ENCODE results near the gene GABRR3.

Gene GABRR3

GRCh38 chr3:97967966-97968365 lies 67.1 kb downstream of the GABRR3 start:
- peaks cover 9% of the 10 kb centered on the region for H3K36me3 ChIP-seq (ENCODE audit: insufficient read depth, low read length)
- H3K9me3 ChIP-seq (replicated peaks; ENCODE audit: low read length) = no peaks in the 10 kb centered on the region
- no peak overlapping the region for H3K9ac ChIP-seq (ENCODE audit: low read depth, low read length)
- H3K4me3 ChIP-seq (ENCODE audit: low read length) = no peak overlapping the region
- no peaks in the 10 kb centered on the region for H3K27me3 ChIP-seq (ENCODE audit: control insufficient read depth, insufficient read depth, low read length)
- H3K4me2 ChIP-seq (ENCODE audit: low read length) = no peak overlapping the region
- H3K4me1 ChIP-seq (ENCODE audit: control insufficient read depth, insufficient read depth, low read length) = peaks cover 17% of the 10 kb centered on the region

- H3K4me3 ChIP-seq (ENCODE audit: low read length) = no peak overlapping the region
- H3K4me2 ChIP-seq (ENCODE audit: low read length) = no peak overlapping the region
- peaks cover 34% of the 10 kb centered on the region for H3K36me3 ChIP-seq (ENCODE audit: insufficient read depth, low read length)
- H3K9me3 ChIP-seq (replicated peaks; ENCODE audit: low read length) = no peaks in the 10 kb centered on the region
- peaks cover 8% of the 10 kb centered on the region for H3K4me1 ChIP-seq (ENCODE audit: control insufficient read depth, insufficient read depth, low read length)
- H3K27me3 ChIP-seq (ENCODE audit: control insufficient read depth, insufficient read depth, low read length) = no peaks in the 10 kb centered on the region
- no peak overlapping the region for H3K9ac ChIP-seq (ENCODE audit: low read depth, low read length)
Measured at GRCh38 chr3:97960993-97961766, 73.9 kb downstream of the GABRR3 start.

DNA sequence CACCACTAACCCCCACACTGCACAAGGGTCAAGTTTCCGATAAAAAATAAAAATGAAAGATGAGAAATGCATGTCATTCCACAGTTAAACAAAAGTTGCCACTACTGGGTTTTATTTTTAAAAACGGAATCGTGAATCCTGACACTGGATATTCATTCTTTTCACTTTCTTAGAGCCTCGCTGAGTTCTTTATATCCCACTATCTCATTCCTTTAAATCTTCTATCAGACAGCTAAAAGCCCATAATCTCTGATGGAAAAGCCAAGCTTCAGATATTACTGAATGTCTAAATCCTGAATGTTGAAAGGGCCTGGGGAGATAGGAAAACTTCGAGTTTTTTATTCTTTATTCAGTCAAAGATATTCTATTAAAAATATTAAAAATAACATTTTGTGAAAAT lies 74.6 kb downstream of the GABRR3 start:
- peaks cover 34% of the 10 kb centered on the region for H3K36me3 ChIP-seq (ENCODE audit: insufficient read depth, low read length)
- H3K27me3 ChIP-seq (ENCODE audit: control insufficient read depth, insufficient read depth, low read length) = no peaks in the 10 kb centered on the region
- H3K4me2 ChIP-seq (ENCODE audit: low read length) = no peak overlapping the region
- no peak overlapping the region for H3K4me3 ChIP-seq (ENCODE audit: low read length)
- peaks cover 8% of the 10 kb centered on the region for H3K4me1 ChIP-seq (ENCODE audit: control insufficient read depth, insufficient read depth, low read length)
- no peaks in the 10 kb centered on the region for H3K9me3 ChIP-seq (replicated peaks; ENCODE audit: low read length)
- H3K9ac ChIP-seq (ENCODE audit: low read depth, low read length) = no peak overlapping the region

DNA sequence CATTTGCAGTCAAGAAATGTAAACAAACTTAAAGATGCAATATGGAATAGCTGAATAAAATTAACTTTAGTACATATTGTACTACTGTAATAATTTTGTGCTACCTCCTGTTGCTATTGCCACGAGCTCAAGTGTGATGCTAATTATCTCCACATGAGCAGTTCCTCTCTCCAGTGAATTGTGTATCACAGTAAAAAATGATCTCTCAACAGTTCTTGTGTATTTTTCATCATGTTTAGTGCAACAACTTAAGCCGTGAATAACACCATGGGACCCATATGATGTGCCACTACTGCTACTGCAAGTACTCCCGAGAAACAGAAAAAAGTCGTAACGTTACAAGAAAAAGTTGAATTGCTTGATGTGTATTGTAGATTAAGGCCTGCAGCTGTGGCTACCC lies 75.2 kb downstream of the GABRR3 start:
- Histone ChIP-seq H3K36me3 (ENCODE audit: insufficient read depth, low read length) (peaks cover 34% of the 10 kb centered on the region), H3K4me3 (ENCODE audit: low read length) (no peak overlapping the region), H3K4me1 (ENCODE audit: control insufficient read depth, insufficient read depth, low read length) (peaks cover 8% of the 10 kb centered on the region), H3K9ac (ENCODE audit: low read depth, low read length) (no peak overlapping the region), H3K4me2 (ENCODE audit: low read length) (no peak overlapping the region), H3K9me3 (replicated peaks; ENCODE audit: low read length) (no peaks in the 10 kb centered on the region), H3K27me3 (ENCODE audit: control insufficient read depth, insufficient read depth, low read length) (no peaks in the 10 kb centered on the region)

DNA sequence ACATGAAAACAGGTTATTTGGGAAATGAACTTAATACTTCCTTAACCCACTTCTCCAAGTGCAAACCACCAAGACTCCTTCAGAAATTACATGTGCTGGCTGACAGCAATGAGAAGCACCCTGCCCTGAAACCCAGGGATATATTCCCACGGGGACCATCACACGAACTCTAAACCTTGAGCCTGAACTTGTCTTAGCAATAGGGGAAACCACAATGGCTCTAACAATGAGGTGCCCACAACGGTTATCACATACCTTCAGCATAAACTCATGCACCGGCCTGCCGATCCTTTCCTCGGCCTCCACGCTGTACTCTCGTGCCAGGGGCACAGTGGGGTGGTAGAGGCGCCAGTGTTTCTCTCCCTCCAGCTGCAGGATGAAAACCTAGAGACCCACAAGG lies 76.3 kb downstream of the GABRR3 start:
- peaks cover 39% of the 10 kb centered on the region for H3K36me3 ChIP-seq (ENCODE audit: insufficient read depth, low read length)

GRCh38 chr3:97958396-97958795 lies 76.7 kb downstream of the GABRR3 start:
- H3K9me3 ChIP-seq (replicated peaks; ENCODE audit: low read length) = no peaks in the 10 kb centered on the region

More for the DNA sequence above, 76.3 kb downstream of the GABRR3 start:
- no peaks in the 10 kb centered on the region for H3K9me3 ChIP-seq (replicated peaks; ENCODE audit: low read length)
- no peak overlapping the region for H3K9ac ChIP-seq (ENCODE audit: low read depth, low read length)
- H3K4me1 ChIP-seq (ENCODE audit: control insufficient read depth, insufficient read depth, low read length) = peaks cover 8% of the 10 kb centered on the region
- no peak overlapping the region for H3K4me2 ChIP-seq (ENCODE audit: low read length)
- H3K4me3 ChIP-seq (ENCODE audit: low read length) = no peak overlapping the region
- H3K27me3 ChIP-seq (ENCODE audit: control insufficient read depth, insufficient read depth, low read length) = no peaks in the 10 kb centered on the region

DNA sequence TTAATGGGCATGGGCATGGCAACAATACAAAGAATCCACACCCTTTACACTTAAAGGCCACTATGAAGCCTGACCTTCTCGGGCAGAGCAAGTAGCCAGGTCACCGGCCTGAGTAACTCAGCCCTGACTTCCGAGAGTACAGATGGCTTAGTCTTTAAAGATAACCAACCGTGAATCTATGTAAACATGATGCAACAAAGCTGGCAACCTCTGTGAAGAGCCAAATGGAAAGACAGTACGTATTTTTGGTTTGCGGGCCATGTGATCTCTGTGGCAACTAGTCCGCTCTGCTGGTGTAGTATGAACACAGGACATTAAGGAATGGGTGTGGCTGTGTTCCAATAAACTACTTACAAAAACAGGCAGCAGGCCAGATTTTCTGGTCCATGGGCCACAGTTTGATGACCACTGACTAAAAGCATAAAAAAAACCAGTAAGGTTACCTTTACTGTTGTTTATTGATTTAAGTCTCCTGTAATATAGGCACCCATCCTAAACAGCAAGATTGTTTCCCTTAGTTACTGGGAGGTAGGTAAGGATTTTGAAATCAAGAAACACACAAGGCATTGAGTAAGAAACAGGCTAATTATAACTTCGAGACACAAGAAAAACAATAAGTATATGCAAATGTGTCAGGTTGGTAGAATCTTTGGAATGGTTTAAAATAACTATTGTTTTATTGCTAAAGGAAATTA lies 77.4 kb downstream of the GABRR3 start:
- Histone ChIP-seq H3K9ac (ENCODE audit: low read depth, low read length) (no peak overlapping the region), H3K4me1 (ENCODE audit: control insufficient read depth, insufficient read depth, low read length) (peaks cover 12% of the 10 kb centered on the region), H3K4me2 (ENCODE audit: low read length) (no peak overlapping the region), H3K36me3 (ENCODE audit: insufficient read depth, low read length) (peaks cover 45% of the 10 kb centered on the region), H3K27me3 (ENCODE audit: control insufficient read depth, insufficient read depth, low read length) (no peaks in the 10 kb centered on the region), H3K4me3 (ENCODE audit: low read length) (no peak overlapping the region), H3K9me3 (replicated peaks; ENCODE audit: low read length) (no peaks in the 10 kb centered on the region)

More at GRCh38 chr3:97958396-97958795, 76.7 kb downstream of the GABRR3 start:
- H3K9ac ChIP-seq (ENCODE audit: low read depth, low read length) = no peak overlapping the region
- H3K4me1 ChIP-seq (ENCODE audit: control insufficient read depth, insufficient read depth, low read length) = peaks cover 8% of the 10 kb centered on the region
- no peaks in the 10 kb centered on the region for H3K27me3 ChIP-seq (ENCODE audit: control insufficient read depth, insufficient read depth, low read length)
- no peak overlapping the region for H3K4me2 ChIP-seq (ENCODE audit: low read length)
- peaks cover 42% of the 10 kb centered on the region for H3K36me3 ChIP-seq (ENCODE audit: insufficient read depth, low read length)
- no peak overlapping the region for H3K4me3 ChIP-seq (ENCODE audit: low read length)

DNA sequence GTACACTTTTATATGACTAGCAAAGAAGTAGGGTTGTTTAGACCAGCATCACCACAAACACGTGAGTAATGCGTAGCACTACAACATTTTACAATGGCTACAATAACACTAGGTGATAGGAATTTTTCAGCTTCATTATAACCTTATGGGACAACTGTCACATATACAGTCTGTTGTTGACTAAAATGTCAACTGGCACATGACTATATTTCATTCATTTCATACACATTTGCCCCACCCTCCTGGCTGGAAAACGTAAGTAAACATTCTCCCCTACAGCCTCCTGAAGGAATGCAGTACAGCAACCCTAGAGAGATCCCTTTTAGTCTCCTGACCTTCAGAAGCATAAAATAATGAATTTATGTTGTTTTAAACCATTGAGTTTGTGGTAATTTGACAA lies 79.1 kb downstream of the GABRR3 start:
- Histone ChIP-seq H3K4me2 (ENCODE audit: low read length) (no peak overlapping the region), H3K36me3 (ENCODE audit: insufficient read depth, low read length) (peaks cover 41% of the 10 kb centered on the region), H3K27me3 (ENCODE audit: control insufficient read depth, insufficient read depth, low read length) (no peaks in the 10 kb centered on the region), H3K9ac (ENCODE audit: low read depth, low read length) (no peak overlapping the region), H3K9me3 (replicated peaks; ENCODE audit: low read length) (no peaks in the 10 kb centered on the region), H3K4me3 (ENCODE audit: low read length) (no peak overlapping the region), H3K4me1 (ENCODE audit: control insufficient read depth, insufficient read depth, low read length) (peaks cover 19% of the 10 kb centered on the region)

DNA sequence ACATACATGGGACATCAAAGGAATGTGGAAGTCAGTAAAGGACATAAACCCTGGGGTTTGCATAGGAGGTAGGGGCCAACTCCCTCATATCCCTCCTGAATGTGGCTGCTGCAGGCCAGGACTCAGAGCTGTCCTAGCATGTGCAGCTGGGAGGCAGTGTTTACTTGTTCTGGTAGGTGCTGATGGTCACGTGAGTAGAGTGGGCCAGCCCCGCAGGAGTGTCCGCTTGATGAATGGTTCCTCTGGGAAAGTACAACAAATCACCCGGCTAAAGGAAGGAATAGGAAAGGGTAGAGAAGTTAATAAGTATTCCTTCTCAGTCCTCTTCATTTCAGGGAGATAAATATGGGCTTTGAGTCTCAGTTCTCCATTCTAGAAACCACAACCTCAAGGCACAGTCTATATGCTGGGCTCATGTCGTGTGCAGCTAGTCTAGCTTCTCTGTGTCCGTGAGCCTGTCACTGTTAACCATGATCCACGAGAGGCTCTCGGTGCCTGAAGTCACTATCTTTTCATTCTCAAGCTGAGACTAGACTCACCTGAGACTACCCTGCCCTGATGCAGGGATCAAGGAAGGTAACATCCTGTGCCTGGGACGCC lies 80.8 kb downstream of the GABRR3 start:
- no peak overlapping the region for H3K9ac ChIP-seq (ENCODE audit: low read depth, low read length)
- peaks cover 47% of the 10 kb centered on the region for H3K36me3 ChIP-seq (ENCODE audit: insufficient read depth, low read length)
- H3K27me3 ChIP-seq (ENCODE audit: control insufficient read depth, insufficient read depth, low read length) = no peaks in the 10 kb centered on the region
- H3K4me2 ChIP-seq (ENCODE audit: low read length) = no peak overlapping the region
- H3K9me3 ChIP-seq (replicated peaks; ENCODE audit: low read length) = no peaks in the 10 kb centered on the region
- no peak overlapping the region for H3K4me3 ChIP-seq (ENCODE audit: low read length)
- peaks cover 19% of the 10 kb centered on the region for H3K4me1 ChIP-seq (ENCODE audit: control insufficient read depth, insufficient read depth, low read length)

- no peaks in the 10 kb centered on the region for H3K9me3 ChIP-seq (replicated peaks; ENCODE audit: low read length)
- peaks cover 14% of the 10 kb centered on the region for H3K4me1 ChIP-seq (ENCODE audit: control insufficient read depth, insufficient read depth, low read length)
- no peak overlapping the region for H3K4me3 ChIP-seq (ENCODE audit: low read length)
- H3K27me3 ChIP-seq (ENCODE audit: control insufficient read depth, insufficient read depth, low read length) = no peaks in the 10 kb centered on the region
- no peak overlapping the region for H3K4me2 ChIP-seq (ENCODE audit: low read length)
- no peak overlapping the region for H3K9ac ChIP-seq (ENCODE audit: low read depth, low read length)
- peaks cover 57% of the 10 kb centered on the region for H3K36me3 ChIP-seq (ENCODE audit: insufficient read depth, low read length)
Measured at GRCh38 chr3:97952872-97953271, 82.2 kb downstream of the GABRR3 start.

- H3K4me3 ChIP-seq (ENCODE audit: low read length) = no peak overlapping the region
- H3K9ac ChIP-seq (ENCODE audit: low read depth, low read length) = no peak overlapping the region
- peaks cover 11% of the 10 kb centered on the region for H3K4me1 ChIP-seq (ENCODE audit: control insufficient read depth, insufficient read depth, low read length)
- H3K4me2 ChIP-seq (ENCODE audit: low read length) = no peak overlapping the region
- no peaks in the 10 kb centered on the region for H3K9me3 ChIP-seq (replicated peaks; ENCODE audit: low read length)
- peaks cover 52% of the 10 kb centered on the region for H3K36me3 ChIP-seq (ENCODE audit: insufficient read depth, low read length)
- no peaks in the 10 kb centered on the region for H3K27me3 ChIP-seq (ENCODE audit: control insufficient read depth, insufficient read depth, low read length)
Measured at GRCh38 chr3:97952280-97952679, 82.8 kb downstream of the GABRR3 start.

Data from skeletal muscle satellite cell (primary cell).